MCF 10A (cell line): ENCODE results near the gene MGAT5B. TPM values are rescaled to one million over a fixed set of nuclear protein-coding genes. Genes with fewer than 3 reads are reported as not detected.

Experiments
- BruUV-seq: library from RNA; stranded (reverse); fragments of 400-500 nt; replicated peaks from 2 replicates; lab custom pipeline; 2021; lab: Mats Ljungman, UMichigan
- CTCF ChIA-PET: fragments of 300-600 bp; sonication (Branson Sonifier 250); formaldehyde crosslinking; extraction: SDS; loops from one replicate; lab custom pipeline; 2021; ENCODE audit warnings: antibody characterized with exemption, inconsistent platforms; lab: Yijun Ruan, JAX
- POLR2A ChIA-PET: fragments of 300-600, 350-650 bp; sonication (Branson Sonifier 250); formaldehyde crosslinking; extraction: SDS; loops from one replicate; lab custom pipeline; 2020; ENCODE audit warnings: antibody characterized with exemption, inconsistent platforms; lab: Yijun Ruan, JAX
- DNase-seq: peaks from one replicate; pipeline ENCODE4 v3.0.0-alpha.2; 2018; ENCODE audit not compliant: unreplicated experiment
- H3K27ac Mint-ChIP-seq: one replicate; pipeline ENCODE4 v1.8.0; 2022; ENCODE audit warnings: mild to moderate bottlenecking, low read depth, mixed read lengths; ENCODE audit not compliant: unreplicated experiment
- H3K27me3 Mint-ChIP-seq: one replicate; pipeline ENCODE4 v1.8.0; 2022; ENCODE audit warnings: mixed read lengths; ENCODE audit not compliant: insufficient read depth, unreplicated experiment
- H3K36me3 Mint-ChIP-seq: one replicate; pipeline ENCODE4 v1.8.0; 2022; ENCODE audit warnings: mild to moderate bottlenecking, moderate library complexity, mixed read lengths; ENCODE audit not compliant: insufficient read depth, unreplicated experiment
- H3K4me1 Mint-ChIP-seq: one replicate; pipeline ENCODE4 v1.8.0; 2022; ENCODE audit warnings: mixed read lengths; ENCODE audit not compliant: insufficient read depth, unreplicated experiment
- H3K4me3 Mint-ChIP-seq: one replicate; pipeline ENCODE4 v1.8.0; 2022; ENCODE audit warnings: mild to moderate bottlenecking, moderate library complexity, mixed read lengths; ENCODE audit not compliant: unreplicated experiment
- H3K9me3 Mint-ChIP-seq: one replicate; pipeline ENCODE4 v1.8.0; 2022; ENCODE audit warnings: mixed read lengths; ENCODE audit not compliant: unreplicated experiment
- intact Hi-C: fragments of 100-400 bp; cut with micrococcal nuclease; formaldehyde crosslinking; loops from 2 replicates; pipeline ENCODE4 v1.14.1; 2022
- total RNA-seq: library from RNA; stranded (reverse); gene quantifications from 2 replicates; pipeline ENCODE4 v1.2.3, GENCODE V29; 2022
- TF ChIP-seq, protein P1 (sequence below): fragments of 200-600 bp; IDR thresholded peaks from one replicate; pipeline ENCODE4 v1.8.0; 2022; ENCODE audit warnings: antibody characterized with exemption, mild to moderate bottlenecking; ENCODE audit not compliant: unreplicated experiment

The MGAT5B gene
- total RNA-seq, 1 experiment from 2014 or later = 1.7 TPM

DNA sequence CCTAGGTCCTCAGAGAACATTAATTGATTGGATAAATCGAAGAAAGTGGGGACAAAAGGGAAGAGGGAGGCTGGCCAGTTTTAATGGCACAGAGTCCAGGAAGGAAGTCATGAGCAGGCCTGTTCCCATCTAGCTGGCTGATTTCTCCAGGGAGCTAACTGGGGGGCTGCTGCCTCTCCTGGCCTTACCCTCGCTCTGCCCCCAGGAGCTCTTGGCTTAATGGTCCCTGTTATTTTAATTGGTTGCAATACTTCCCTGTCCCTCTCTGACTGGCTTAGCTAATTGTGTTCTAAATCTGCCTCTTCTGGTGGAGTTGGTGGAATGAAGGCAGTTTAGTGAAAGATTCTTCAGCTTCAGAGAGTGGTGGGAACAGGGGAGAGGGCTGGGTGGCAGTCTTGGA lies 61.4 kb downstream of the MGAT5B start:
- no TSS peak for BruUV-seq
- no peaks in the 10 kb centered on the region for H3K27me3 Mint-ChIP-seq
- no peaks in the 10 kb centered on the region for H3K36me3 Mint-ChIP-seq
- ChIA-PET POLR2A (interaction anchor here (0.7 kb wide), 1 partner anchor 788 kb away, joined by 3 read pairs; no protein-coding TSS in a partner anchor), CTCF (no interaction called here)
- no peaks in the 10 kb centered on the region for H3K9me3 Mint-ChIP-seq
- no peak overlapping the region for H3K4me3 Mint-ChIP-seq
- no peak overlapping the region for H3K27ac Mint-ChIP-seq
- no peak for DNase-seq
- intact Hi-C loops = no loop called here
- TF ChIP-seq, protein P1, sequence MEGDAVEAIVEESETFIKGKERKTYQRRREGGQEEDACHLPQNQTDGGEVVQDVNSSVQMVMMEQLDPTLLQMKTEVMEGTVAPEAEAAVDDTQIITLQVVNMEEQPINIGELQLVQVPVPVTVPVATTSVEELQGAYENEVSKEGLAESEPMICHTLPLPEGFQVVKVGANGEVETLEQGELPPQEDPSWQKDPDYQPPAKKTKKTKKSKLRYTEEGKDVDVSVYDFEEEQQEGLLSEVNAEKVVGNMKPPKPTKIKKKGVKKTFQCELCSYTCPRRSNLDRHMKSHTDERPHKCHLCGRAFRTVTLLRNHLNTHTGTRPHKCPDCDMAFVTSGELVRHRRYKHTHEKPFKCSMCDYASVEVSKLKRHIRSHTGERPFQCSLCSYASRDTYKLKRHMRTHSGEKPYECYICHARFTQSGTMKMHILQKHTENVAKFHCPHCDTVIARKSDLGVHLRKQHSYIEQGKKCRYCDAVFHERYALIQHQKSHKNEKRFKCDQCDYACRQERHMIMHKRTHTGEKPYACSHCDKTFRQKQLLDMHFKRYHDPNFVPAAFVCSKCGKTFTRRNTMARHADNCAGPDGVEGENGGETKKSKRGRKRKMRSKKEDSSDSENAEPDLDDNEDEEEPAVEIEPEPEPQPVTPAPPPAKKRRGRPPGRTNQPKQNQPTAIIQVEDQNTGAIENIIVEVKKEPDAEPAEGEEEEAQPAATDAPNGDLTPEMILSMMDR = no peak
- H3K4me1 Mint-ChIP-seq = peaks cover 4% of the 10 kb centered on the region

DNA sequence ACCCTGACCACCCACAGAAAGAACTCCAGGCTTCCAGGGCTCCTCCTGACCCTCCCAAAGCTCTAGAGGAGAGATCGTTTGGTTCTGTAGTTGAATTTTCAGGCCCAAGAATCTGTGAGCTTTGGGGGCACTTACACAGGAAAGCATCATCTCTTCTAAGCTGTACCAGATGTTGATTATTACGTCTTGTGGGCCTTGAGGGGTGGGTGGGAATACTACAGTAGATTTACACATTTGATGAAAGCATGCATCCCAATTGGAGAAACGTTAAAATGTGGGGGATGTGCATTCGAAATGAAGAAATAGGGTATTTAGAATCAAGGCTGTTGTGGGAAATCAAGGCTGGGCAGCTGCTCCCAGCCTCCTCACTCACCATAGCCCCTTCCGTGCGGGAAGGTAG lies 61.9 kb downstream of the MGAT5B start:
- CTCF ChIA-PET = no interaction called here
- no peak overlapping the region for H3K4me3 Mint-ChIP-seq
- H3K4me1 Mint-ChIP-seq = peaks cover 10% of the 10 kb centered on the region
- H3K9me3 Mint-ChIP-seq = no peaks in the 10 kb centered on the region
- no TSS peak for BruUV-seq
- no peak for DNase-seq
- POLR2A ChIA-PET = no interaction called here
- H3K27ac Mint-ChIP-seq = no peak overlapping the region
- intact Hi-C loops = no loop called here
- no peaks in the 10 kb centered on the region for H3K27me3 Mint-ChIP-seq
- TF ChIP-seq, protein P1 = no peak
- no peaks in the 10 kb centered on the region for H3K36me3 Mint-ChIP-seq

DNA sequence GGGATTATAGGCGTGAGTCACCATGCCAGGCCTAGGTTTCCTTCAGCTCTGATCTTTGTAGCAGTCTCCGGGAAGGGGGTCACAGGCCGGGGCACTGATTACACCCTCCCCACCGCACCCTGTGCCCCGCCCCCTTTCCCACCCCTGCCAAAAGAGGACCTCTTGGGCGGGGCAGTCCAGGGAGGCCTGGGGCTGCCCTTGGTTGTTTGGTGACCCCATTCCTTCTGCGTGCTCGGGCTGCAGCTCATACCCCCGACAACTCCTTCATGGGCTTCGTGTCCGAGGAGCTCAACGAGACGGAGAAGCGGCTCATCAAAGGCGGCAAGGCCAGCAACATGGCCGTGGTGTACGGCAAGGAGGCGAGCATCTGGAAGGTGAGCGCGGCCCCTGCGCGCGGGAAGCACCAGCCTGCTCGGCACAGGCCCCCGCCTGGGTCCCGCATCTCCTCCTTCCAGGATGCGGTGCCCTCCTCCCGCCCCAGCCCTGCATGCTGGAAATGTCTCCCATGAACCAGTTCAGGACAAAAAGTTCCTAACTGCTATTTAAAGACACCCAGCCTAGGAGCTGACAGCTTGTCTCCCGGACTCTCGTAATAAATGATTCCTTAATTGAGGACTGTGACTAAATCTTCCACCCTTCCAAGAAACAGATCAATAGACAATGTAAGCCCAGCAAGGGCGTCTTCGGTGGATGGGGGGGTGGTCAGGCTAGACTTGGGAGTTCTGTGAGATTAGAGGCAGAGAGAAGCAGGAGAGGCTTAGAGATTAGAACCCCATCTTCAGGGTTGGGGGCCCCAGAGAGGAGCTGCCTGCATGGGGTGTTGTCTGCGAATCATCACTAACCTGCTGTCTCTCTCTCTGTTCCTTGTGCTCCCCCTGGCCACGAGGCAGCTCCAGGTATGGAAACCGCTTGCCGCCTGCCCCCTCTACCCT lies 64.5 kb downstream of the MGAT5B start:
- CTCF ChIA-PET = interaction anchor here (0.7 kb wide), 2 partner anchors 64 to 119 kb away, joined by 3 to 5 read pairs; partner anchors contain the start of gene MGAT5B
- DNase-seq = no peak
- Mint-ChIP-seq H3K36me3 (no peaks in the 10 kb centered on the region), H3K4me3 (no peak overlapping the region), H3K27ac (no peak overlapping the region), H3K27me3 (no peaks in the 10 kb centered on the region), H3K4me1 (peaks cover 12% of the 10 kb centered on the region), H3K9me3 (no peaks in the 10 kb centered on the region)
- TF ChIP-seq, protein P1 = no peak
- intact Hi-C loops = no loop called here
- POLR2A ChIA-PET = interaction anchor here (0.6 kb wide), 1 partner anchor 322 kb away, joined by 4 read pairs; no protein-coding TSS in a partner anchor
- no TSS peak for BruUV-seq

DNA sequence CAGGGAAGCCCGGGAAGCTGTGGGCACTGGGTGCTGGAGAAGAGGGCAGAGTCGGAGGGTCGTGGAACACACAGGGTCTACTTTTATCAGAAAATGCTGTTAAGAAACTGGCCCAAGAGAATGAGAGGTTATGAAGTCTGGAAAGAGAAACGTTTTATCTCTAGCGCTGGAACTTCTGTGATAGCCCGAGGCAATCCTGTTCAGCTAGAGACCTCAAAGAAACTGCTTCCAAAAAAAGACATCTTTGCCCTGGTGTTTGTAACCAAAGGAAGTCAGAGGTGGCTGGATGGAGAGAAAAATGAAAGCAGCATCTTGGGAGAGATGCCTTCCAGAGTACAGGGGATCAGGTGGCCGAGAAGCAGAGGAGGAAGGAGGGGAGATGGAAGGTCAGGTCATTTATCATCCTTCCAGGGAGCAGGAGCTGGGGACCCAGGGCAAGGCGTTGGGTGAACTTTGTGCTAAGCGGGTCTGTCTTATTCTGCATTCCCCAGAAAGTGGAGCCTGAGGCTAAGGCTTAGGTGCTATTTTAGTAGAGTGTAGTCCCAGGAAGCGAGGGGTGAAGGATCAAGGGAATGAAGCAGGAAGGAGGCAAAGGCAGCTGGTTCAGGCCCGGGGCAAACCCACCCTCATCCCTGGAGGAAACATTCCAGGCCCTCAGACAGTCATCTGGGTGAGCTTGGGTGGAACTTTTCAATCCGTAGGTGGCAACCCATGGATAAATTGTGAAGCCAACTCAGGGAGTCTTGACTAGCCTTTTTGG lies 66.5 kb downstream of the MGAT5B start:
- Mint-ChIP-seq H3K9me3 (no peaks in the 10 kb centered on the region), H3K36me3 (no peaks in the 10 kb centered on the region), H3K4me1 (peaks cover 12% of the 10 kb centered on the region), H3K27ac (no peak overlapping the region), H3K4me3 (no peak overlapping the region), H3K27me3 (no peaks in the 10 kb centered on the region)
- TF ChIP-seq, protein P1 = no peak
- ChIA-PET POLR2A (interaction anchor here (0.7 kb wide), 1 partner anchor 1377 kb away, joined by 3 read pairs; no protein-coding TSS in a partner anchor), CTCF (interaction anchor here (0.5 kb wide), 1 partner anchor 38 kb away, joined by 3 read pairs; no protein-coding TSS in a partner anchor)
- intact Hi-C loops = no loop called here
- no TSS peak for BruUV-seq
- no peak for DNase-seq
